Stimulated activated CD4-positive, alpha-beta T cell treated with anti-CD3 and anti-CD28 coated beads, Interleukin-4, amount 100 ng/mL, for 1 hour (primary cell): Measurements from ENCODE around the gene MAP2K7.
A peak's percentile ranks its signal among the peaks of the same experiment; 100 is the strongest.
"Not testable (repeated sequence)": the region's sequence is repeated elsewhere in the genome, so short reads cannot be mapped to it uniquely, and the experiment has no call there.

Experiments used
- DNase-seq: peaks from one replicate; pipeline ENCODE4 v3.0.0-alpha.2; 2020

MAP2K7 gene

DNA sequence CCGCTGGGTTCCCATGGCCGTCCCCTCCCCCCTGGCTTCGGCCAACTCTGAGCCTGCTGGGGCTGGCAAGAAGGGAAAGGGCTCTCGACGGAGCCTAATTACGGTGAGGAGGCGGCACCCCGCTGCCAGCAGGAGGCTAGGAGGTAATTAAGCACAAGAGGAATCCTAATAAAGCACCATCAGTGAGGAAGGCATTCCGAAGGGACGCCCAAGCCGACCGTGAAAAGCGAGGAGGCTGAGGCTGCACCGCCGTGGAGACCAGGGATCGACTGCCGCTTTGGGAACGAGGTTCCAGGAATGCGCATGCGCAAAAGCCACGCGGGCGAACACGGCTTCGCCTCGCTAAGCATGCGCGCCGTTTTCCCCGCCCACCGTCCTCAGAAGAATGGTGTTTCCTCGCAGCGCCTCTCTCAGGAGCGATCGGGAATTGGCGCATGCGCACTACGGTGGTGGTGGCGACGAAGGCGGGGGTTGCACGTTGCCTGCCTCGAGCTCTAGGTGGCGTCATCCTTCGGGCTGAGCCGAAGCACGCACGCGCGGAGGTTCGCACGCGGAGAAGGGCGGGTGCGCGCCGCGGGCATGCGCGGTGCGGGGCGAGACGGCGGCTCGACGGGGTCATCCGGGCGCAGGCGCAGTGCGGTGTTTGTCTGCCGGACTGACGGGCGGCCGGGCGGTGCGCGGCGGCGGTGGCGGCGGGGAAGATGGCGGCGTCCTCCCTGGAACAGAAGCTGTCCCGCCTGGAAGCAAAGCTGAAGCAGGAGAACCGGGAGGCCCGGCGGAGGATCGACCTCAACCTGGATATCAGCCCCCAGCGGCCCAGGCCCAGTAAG is at the start of gene MAP2K7:
Gene MAP2K7, plus strand, starts transcription at position 634 of the 830 bp plus-strand sequence. Its CDS starts 68 bp downstream, at position 702.
- DNase-seq = peak; percentile 100

GRCh38 chr19:7855426-7856108 is 48.1 kb upstream of the MAP2K7 start:
- DNase-seq = no peak

DNA sequence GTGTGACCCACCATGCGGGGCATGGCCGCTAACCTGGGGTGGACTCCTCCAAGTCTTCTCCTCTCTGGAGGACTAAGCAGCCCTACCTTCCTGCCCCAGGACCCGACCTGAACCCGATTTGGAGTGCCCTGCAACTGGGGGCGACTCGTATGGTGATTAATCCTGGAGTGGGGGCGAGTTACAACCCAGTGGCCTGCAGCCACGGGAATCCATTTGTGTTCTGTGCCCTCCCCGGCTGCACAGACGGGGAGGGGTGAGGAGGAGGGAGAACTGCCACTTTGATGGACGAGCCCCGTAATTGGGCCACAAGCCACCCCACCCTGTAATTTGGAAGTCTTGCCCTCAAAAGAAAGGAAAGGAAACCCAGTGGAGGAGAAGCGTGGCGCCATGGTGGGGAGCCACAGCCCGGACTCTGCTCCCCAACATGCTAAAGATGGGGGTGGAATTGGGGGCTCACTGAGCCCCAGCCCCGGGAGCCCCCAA is 47.5 kb upstream of the MAP2K7 start:
- no peak for DNase-seq

- no peak for DNase-seq
Observed at GRCh38 chr19:7856679-7857663, 46.7 kb upstream of the MAP2K7 start.

- no peak for DNase-seq
Observed at GRCh38 chr19:7857727-7858108, 46.0 kb upstream of the MAP2K7 start.

- no peak for DNase-seq
Observed at GRCh38 chr19:7858109-7858770, 45.4 kb upstream of the MAP2K7 start.

- DNase-seq = not testable (repeated sequence)
Observed at GRCh38 chr19:7859087-7859486, 44.6 kb upstream of the MAP2K7 start.

DNA sequence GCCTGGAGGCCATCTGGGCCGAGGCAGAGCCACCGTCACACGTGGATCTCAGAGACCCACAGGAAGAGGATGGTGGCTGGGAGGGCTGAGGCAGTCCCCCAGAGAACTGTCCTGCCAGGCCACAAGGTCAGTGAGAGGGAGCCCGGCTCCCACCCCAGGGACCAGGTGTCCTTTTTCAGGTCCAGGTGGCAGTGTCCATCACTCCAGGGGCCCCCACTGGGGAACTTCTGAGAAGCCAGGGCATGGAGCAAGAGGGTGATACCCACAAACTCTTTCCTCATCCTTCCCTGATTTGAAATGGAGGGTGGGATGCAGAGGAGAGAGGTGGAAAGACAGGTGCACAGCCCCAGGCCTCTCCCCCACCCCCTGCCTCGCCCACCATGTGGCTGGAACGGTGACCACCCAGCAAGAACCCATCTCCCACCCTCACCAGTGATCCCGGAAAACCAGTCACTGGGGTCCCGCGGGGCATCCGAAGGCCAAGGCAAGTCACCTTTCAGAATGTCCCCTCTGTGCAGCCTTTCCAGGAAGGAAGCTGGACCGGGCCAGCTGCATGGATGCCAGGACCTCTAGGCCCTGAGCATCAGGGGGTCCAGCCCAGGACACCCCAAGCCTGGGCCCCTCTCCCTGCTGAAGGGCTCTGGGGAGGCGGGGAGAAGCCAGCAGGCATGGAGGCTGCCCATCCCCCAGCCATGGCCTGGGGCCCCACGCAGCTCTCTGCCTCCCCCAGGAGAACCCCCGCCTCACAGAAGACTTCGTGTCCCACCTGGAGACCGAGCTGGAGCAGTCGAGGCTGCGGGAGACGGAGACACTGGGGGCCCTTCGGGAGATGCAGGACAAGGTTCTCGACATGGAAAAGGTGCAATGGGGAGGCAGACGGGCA is 43.6 kb upstream of the MAP2K7 start:
- DNase-seq = no peak

DNA sequence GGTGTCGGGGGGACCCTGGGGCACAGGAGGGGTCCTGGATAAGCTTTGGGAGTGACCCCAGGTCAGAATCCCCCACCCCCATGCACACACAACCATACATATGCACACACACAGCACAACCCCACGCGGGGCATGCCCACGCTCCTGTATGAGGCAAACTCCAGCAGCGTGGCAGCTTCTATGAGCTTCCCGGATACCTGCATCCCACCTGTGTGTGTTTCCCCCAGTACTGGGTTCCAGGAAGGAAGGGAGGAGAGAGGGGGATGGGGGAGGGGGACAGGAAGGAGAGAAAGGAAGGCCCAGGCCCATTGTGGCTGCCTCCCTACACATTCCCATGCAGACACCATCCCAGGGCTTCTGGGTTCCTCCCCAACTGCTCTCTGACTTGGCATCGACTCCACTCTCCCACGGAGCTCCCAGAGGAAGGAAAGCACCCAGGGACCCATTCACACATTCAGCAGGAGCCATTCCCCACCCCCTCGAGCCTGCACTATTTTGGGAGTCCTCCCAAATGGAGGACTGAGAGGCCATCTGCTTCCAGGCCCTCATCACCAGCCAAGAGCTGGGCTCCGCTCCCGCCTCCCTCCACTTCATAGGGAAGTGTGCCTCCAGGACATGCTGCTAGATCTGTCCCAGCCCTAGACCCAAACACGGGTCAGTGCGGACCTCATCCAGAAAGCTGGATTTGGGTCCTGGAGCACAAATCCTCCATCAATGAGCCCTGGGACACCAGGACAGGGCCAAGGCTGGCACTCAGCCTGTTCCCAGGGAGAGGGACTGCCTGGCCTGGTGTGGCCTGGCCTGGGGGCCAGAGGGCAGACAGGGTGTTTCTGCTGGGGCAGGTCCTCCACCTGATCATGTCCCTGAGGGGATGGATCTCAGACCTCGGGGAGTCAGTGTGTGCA is 42.7 kb upstream of the MAP2K7 start:
- DNase-seq = no peak

DNA sequence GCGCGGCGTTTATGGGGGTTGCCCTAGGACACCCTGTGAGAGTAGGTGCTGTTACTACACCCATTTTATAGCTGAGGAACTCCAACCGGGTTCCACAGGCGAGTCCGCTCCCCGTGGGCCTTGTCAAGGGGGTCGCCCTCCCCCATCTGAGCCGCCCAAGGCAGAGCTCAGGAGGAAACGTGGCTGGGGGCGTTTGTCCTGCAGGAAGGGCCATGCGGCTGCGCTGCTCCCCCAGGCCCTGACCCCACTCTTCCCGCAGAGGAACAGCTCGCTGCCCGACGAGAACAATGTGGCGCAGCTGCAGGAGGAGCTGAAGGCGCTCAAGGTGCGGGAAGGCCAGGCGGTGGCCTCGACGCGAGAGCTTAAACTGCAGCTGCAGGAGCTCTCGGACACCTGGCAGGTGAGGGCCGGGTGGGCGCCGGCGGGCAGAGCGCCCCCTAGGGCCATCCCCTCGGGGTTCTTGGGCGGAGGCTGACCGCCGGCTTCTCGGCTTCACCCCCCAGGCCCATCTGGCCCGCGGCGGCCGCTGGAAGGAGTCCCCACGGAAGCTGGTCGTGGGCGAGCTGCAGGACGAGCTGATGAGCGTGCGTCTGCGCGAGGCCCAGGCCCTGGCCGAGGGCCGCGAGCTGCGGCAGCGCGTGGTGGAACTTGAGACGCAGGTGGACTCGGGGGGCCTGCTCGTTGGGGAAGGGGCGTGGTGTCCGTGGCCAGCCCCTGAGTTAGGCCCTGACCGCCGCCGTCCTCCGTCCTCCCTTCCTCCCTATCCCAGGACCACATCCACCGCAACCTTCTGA is 41.9 kb upstream of the MAP2K7 start:
- DNase-seq = no peak

DNA sequence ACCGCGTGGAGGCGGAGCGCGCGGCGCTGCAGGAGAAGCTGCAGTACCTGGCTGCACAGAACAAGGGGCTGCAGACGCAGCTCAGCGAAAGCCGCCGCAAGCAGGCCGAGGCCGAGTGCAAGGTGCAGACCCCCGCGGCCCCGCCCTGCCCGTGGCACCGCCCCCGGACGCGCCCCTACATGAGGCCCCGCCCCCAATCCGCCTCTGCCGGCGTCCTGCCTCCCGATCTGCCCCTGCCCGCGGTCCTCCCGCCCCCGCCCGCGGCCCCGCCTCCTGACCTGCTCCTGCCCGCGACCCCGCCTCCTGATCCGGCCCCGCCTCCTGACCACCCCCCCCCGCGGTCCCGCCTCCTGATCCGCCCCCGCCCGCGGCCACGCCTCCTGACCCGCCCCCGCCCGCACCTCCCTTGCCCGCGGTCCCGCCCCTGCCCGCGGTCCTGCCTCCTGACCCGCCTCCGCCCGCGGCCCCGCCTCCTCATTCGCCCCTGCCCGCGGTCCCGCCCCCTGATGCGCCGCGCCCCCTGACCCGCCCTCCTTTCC is 41.2 kb upstream of the MAP2K7 start:
- peak; percentile 74 for DNase-seq

DNA sequence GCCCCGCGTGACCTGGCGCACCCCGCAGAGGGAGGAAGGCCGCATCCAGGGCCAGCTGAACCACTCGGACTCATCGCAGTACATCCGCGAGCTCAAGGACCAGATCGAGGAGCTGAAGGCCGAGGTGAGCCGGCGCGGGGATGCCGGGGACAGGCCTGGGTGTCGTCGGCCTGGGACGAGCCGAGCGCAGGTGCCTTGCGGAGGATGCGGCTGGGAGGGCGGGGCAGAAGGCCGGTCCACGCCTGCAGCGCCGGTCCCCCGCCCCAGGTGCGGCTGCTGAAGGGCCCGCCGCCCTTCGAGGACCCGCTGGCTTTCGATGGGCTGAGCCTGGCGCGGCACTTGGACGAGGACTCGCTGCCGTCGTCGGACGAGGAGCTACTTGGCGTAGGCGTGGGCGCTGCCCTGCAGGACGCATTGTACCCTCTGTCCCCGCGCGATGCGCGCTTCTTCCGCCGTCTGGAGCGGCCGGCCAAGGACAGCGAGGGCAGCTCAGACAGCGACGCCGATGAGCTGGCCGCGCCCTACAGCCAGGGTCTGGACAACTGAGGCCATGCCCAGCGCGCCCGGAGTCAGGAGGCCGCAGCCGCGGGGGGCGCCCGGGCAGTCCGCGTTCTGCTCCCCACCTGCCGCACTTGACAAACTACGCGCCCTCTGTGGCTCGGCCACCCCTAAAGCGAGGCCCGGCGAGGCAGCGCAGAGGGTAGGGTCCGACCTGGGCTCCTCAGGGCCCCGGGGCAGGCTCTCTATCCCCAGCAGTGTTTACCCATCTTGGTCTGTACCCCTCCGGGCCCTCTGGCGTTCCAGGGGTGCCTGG is 40.3 kb upstream of the MAP2K7 start:
- no peak for DNase-seq

GRCh38 chr19:7863971-7864689 is 39.5 kb upstream of the MAP2K7 start:
- DNase-seq = no peak

- no peak for DNase-seq
Observed at GRCh38 chr19:7864690-7865074, 39.0 kb upstream of the MAP2K7 start.

DNA sequence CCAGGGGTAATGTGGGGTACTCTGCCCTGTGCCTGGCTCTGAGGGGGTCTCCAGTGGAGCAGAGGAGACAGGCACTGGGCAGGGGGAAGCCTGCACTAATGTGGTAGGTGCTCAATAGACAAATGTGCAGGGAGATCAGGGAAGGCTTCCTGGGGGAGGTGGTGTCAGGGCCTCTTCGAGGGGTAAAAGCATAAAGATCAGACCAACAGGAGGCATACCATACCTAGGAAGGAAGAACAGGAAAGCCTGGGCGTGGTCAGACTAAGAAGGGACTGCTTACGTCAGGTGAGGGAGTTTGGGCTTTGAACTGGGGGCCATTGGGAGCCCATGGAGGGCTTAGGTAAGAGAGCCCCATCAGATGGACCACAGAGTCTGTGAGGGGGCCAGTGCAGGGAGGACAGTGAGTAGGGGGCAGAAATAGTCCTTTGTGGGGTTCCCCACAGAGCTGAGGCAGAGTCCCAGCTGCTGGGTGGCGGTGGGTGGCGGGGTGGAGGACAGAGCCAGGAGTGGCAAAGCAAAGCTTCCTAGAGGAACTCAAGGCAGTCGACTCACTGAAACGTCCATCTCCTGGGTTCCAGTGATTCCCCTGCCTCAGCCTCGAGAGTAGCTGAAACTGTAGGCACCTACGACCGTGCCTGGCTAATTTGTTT is 38.3 kb upstream of the MAP2K7 start:
- DNase-seq = no peak

DNA sequence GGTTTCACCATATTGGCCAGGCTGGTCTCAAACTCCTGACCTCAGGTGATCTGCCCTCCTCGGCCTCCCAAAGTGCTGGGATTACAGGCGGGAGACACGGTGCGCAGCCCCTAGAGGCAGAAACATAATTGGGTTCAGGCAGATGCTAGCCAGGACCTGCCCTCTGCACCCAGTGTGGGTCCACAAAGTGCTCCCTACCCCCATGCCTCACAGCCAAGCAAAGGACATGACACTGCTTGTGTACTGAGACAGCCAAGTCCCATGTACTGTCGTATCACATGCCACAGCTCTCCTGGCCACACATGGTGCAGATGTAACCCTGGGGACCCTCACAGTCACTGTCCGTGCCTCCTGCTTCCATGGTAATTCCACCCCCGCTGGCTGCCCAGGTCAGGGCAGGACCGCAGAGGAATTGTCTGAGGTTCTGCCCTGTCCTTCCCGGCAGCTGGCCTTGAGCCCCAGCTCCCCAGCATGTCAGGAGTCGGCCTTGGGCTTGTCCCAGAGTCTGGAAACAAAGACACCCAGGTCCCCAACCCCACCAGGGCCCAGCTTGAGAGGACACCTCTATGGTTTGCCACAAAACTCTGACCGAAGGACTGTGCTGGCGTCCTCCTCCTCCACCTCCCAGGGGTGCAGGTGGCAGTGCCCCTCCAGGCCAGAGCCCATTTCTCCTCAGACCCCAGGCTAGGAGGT is 37.1 kb upstream of the MAP2K7 start:
- no peak for DNase-seq
